Aortic smooth muscle cell (primary cell): ENCODE data around the gene PSMB7. TPM values are rescaled to one million over a fixed set of nuclear protein-coding genes. Genes with fewer than 3 reads are reported as not detected.

Experiments
- total RNA-seq: library from RNA; depleted of rRNA; stranded (reverse); fragments of >200 nt; gene quantifications from 2 replicates; pipeline ENCODE4 v1.2.3, GENCODE V29; 2014

The PSMB7 gene
- 248 and 293 TPM in 2 replicates for total RNA-seq

DNA sequence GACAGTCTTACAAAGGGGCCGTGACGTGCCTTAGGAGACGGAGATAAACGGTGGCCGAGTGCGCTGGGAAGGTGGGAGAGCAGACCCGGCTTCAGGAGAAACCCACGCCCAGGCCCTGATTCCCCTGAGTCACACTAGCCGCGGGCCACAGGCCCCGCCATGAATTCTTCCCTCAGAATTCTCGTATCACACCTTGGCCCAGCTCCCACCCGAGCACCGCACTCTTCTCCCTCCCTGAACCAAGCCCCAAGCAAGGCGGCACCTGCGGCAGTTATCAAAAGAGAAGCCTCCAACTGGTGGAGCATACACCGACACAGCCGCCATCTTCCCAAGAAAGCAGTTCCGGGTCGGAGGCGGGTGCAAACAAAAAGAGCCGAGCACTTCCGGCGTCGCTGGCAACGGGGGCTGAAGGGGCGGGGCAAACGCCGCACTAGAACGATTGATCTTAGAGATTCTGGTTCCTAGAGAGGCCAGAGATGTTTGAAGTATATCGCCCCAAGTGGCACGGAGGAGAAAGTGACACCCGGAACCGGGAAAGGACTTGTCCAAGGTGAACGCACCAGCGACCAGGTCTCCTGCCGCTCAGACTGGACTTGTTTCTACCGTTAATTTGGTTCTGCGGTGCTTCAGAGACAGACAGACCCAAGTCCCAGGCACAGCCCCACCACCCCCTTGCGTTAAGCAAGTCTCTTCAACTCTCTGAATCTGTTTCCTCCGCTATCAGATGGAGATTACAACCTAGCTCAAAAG, at the start of gene PSMB7:
PSMB7 (minus strand) TSS at position 341 of the 750 bp plus-strand sequence; CDS start at position 324, 17 bp downstream.

DNA sequence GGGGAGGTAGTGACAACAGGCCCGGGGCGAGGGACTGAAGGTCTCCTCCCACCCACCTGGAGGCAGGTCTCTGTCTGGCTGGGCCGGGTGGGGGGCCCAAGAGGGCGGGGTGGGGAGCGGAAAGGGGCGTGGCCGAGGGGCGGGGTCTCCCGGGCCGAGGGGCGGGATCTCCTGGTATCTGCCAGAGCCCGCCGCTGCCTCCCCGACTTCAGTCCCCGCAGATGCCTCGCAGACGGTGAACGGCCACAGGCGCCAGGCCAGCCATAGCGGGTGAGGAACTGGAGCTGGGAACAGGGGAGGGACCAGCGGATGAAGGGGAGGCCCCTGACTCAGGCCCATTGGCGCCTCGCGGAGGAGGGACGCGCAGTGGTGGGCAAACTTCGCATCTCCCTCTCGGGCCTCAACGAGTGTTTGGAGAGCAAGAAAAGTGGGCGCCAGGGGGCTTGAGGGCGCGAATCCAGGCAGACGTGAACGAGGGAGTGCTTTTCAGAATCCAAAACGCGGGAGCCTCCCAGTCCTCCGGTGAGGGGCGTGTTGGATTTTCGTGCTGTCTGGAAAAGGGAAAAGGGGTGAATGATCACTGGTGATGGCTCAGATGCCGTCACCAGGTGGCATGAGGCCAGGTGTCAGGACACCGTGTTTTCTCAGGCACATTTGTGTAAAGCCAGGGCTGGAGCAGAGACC, 35.1 kb upstream of the PSMB7 start, which contains the start of gene ADGRD2:
ADGRD2 (plus strand) TSS at position 211 of the 684 bp plus-strand sequence. CDS start 1,216 bp downstream, outside the sequence.

Other genes with a start within 250 kb of the PSMB7 start
- 41.7 and 50.2 TPM in 2 replicates for gene NEK6, start 157.5 kb downstream of the PSMB7 start, total RNA-seq
- gene ADGRD2, start 35.0 kb upstream of the PSMB7 start, total RNA-seq: not detected in 2 replicates
- not detected in 2 replicates for gene NR5A1, start 92.0 kb upstream of the PSMB7 start, total RNA-seq